ENCODE data around the gene SULT2B1. TPM values are rescaled to one million over a fixed set of nuclear protein-coding genes. Genes with fewer than 3 reads are reported as not detected.
A peak's percentile ranks its signal among the peaks of the same experiment; 100 is the strongest.

Gene SULT2B1
- total and polyA plus RNA-seq, 2 of the 4 experiments (the other 2 are of a cell fraction), result 0.09 TPM; not detected in 1

- Histone ChIP-seq H3K4me3 (ENCODE audit: insufficient read depth, low read depth, low read length) (no peak overlapping the region), H2AK5ac (ENCODE audit: low read depth, low read length) (no peak overlapping the region), H3K27ac (ENCODE audit: insufficient read depth, low read length) (no peak overlapping the region), H2BK15ac (ENCODE audit: low read depth, low read length) (no peak overlapping the region), H3K36me3 (ENCODE audit: control insufficient read depth, insufficient read depth, low read length) (peaks cover 28% of the 10 kb centered on the region), H3K4ac (ENCODE audit: low read depth, low read length) (no peak overlapping the region), H2AK9ac (replicated peaks; ENCODE audit: low read depth, low read length, poor library complexity) (no peak overlapping the region), H3K18ac (ENCODE audit: low read depth, low read length) (no peak overlapping the region), H4K20me1 (ENCODE audit: insufficient read depth, low read length) (peaks cover 47% of the 10 kb centered on the region), H2BK5ac (ENCODE audit: low read depth, low read length, poor library complexity, severe bottlenecking) (no peak overlapping the region), H4K8ac (ENCODE audit: low read depth in 2 of 2, low read length in 2 of 2) (no peak overlapping the region), H3K56ac (ENCODE audit: extremely low read depth, insufficient read depth, low read length) (no peak overlapping the region), H3K9me1 (ENCODE audit: insufficient read depth, low read length) (no peaks in the 10 kb centered on the region), H3K9me3 (ENCODE audit: control insufficient read depth, insufficient read depth, low read length) (no peaks in the 10 kb centered on the region), H4K5ac (ENCODE audit: low read depth, low read length) (no peak overlapping the region), H3K4me2 (ENCODE audit: low read depth, low read length) (no peak overlapping the region), H3K23ac (ENCODE audit: low read depth, low read length) (no peak overlapping the region), H3K27me3 (ENCODE audit: control insufficient read depth, insufficient read depth, low read length) (no peaks in the 10 kb centered on the region), H3K79me1 (ENCODE audit: low read depth in 1 of 2, low read length in 2 of 2) (peaks cover 8 to 32% of the 10 kb centered on the region in 2 experiments; a peak in 3 of 4 replicates), H2AFZ (replicated peaks; ENCODE audit: low read length, poor library complexity) (peak overlapping the region; percentile 7), H3K14ac (replicated peaks; ENCODE audit: low read depth, low read length) (no peak overlapping the region), H3K4me1 (ENCODE audit: control insufficient read depth, insufficient read depth, low read length) (peaks cover 8% of the 10 kb centered on the region), H2BK120ac (ENCODE audit: low read depth, low read length) (no peak overlapping the region), H2BK20ac (ENCODE audit: low read depth, low read length) (no peak overlapping the region), H3K9ac (ENCODE audit: low read depth, low read length) (no peak overlapping the region), H4K91ac (ENCODE audit: insufficient read depth, low read depth, low read length) (no peak overlapping the region)
- intact Hi-C loops (cut with micrococcal nuclease) (no loop called here), in situ Hi-C loops (cut with MboI; ENCODE audit: low sequenced_read_pairs) (no loop called here), dilution Hi-C loops (cut with HindIII; ENCODE audit: low sequenced_read_pairs, unreplicated experiment) (no loop called here)
- CTCF ChIA-PET, result no interaction called here
- WGBS, 2 experiments (ENCODE audit: extremely low coverage in 2 of 2, insufficient read length in 1 of 2), result 85% methylated on average over 24 of the region's 39 CpGs; no CpG with 5 or more reads in 1 of the 2 experiments
- no peak for ATAC-seq (ENCODE audit: low read depth)
- DNase-seq, result no peak
- POLR2A ChIA-PET (ENCODE audit: unreplicated experiment), result no interaction called here
- BruUV-seq (replicated peaks), result no TSS peak
- TF ChIP-seq RAD21 (IDR thresholded peaks at IDR 0.05; ENCODE audit: low read length) (no peak), CTCF (conservative IDR thresholded peaks at IDR 0.05; ENCODE audit: low read depth, low read length) (no peak), MAFK (IDR thresholded peaks at IDR 0.05; ENCODE audit: low read depth, low read length) (no peak), CEBPB (IDR thresholded peaks at IDR 0.05; ENCODE audit: low read depth, low read length) (no peak), RCOR1 (IDR thresholded peaks at IDR 0.05; ENCODE audit: insufficient replicate concordance, low read length) (no peak), SMC3 (IDR thresholded peaks at IDR 0.05; ENCODE audit: low read depth, low read length) (no peak), NFE2L2 (IDR thresholded peaks at IDR 0.05; ENCODE audit: low read depth, low read length) (no peak), MXI1 (IDR thresholded peaks at IDR 0.05; ENCODE audit: borderline replicate concordance, low read depth, low read length) (no peak), FOS (IDR thresholded peaks at IDR 0.05; ENCODE audit: low read depth, low read length) (no peak), POLR2A (IDR thresholded peaks at IDR 0.05; ENCODE audit: low read depth, low read length) (no peak), ELK1 (IDR thresholded peaks at IDR 0.05; ENCODE audit: borderline replicate concordance, low read depth, low read length) (no peak), BHLHE40 (IDR thresholded peaks at IDR 0.05; ENCODE audit: low read depth, low read length) (no peak), RFX5 (IDR thresholded peaks at IDR 0.05; ENCODE audit: low read depth, low read length) (no peak)
Observed at GRCh38 chr19:48613024-48613851, 61.3 kb downstream of the SULT2B1 start.
